ENCODE data around the gene GPATCH1. TPM values are rescaled to one million over a fixed set of nuclear protein-coding genes. Genes with fewer than 3 reads are reported as not detected.

The GPATCH1 gene
- total and polyA plus RNA-seq, 2 of the 8 experiments (the other 6 are each of a cell fraction or from before 2014, with no cell fraction given): 4.3 to 8.2 TPM

DNA sequence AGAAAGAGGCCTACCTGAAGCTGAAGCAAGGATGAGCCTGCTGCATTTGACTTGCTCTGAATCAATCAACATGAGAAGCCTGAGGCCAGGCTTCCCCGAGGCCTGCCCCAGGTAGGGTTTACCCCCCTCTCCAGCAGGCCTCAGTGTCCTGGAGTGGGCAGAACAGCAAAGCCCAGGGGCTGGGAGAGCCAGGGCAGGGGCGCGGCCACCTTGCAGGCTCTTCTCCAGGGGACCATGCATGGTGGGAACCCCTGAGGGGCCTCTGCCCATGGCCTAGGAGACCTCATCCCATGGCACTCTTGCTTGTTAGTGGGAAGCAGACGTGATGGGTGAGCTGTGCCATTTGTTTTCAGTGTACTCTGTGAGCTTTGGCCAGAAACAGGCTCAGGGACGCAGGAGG is 93.2 kb downstream of the GPATCH1 start:
- no peak overlapping the region for H2AK5ac ChIP-seq (ENCODE audit: low read depth, low read length)
- H3K4me2 ChIP-seq (ENCODE audit: insufficient read depth in 1 of 2, low read depth in 2 of 2, low read length in 2 of 2): no peak overlapping the region
- no peak overlapping the region for H3K18ac ChIP-seq (ENCODE audit: extremely low read depth, low read length)
- H3K9me3 ChIP-seq (ENCODE audit: insufficient read depth in 2 of 2, low read depth in 1 of 2, low read length in 1 of 2): no peaks in the 10 kb centered on the region
- no peak for DNase-seq (ENCODE audit: low read depth in 1 of 2, low spot score in 2 of 2)
- H3K4me1 ChIP-seq (replicated peaks in 1 of 4; ENCODE audit: control insufficient read depth in 3 of 4, insufficient read depth in 4 of 4, low read length in 3 of 4): peaks cover 0 to 3% (median under 1%) of the 10 kb centered on the region in 4 experiments; a peak in 3 of 7 replicates
- ChIA-PET POLR2A (ENCODE audit: partially characterized antibody) (interaction anchor here (0.9 to 1.2 kb wide), 2 partner anchors 10 to 128 kb away, joined by 3 read pairs; partner anchors contain the start of gene CEBPA), CTCF (ENCODE audit: partially characterized antibody) (interaction anchor here (0.8 to 4.9 kb wide), 7 partner anchors 10 to 48 kb away, joined by 3 to 18 read pairs (median 6); no protein-coding TSS in a partner anchor)
- 0 out of 4 replicates have a peak, but pooled peaks cover 0 to 3% of the 10 kb centered on the region in 2 experiments for H3K79me2 ChIP-seq (ENCODE audit: control insufficient read depth in 1 of 2, insufficient read depth in 2 of 2, low read length in 2 of 2)
- H2BK15ac ChIP-seq (ENCODE audit: low read length): no peak overlapping the region
- no peak overlapping the region for H2BK12ac ChIP-seq (ENCODE audit: low read depth, low read length)
- no peak overlapping the region for H3K14ac ChIP-seq (ENCODE audit: insufficient read length)
- no peak for FAIRE-seq
- peaks cover 0 to 2% (median 1%) of the 10 kb centered on the region in 4 experiments; a peak in 3 of 7 replicates for H3K27me3 ChIP-seq (replicated peaks in 1 of 4; ENCODE audit: control insufficient read depth in 3 of 4, extremely low read depth in 1 of 4, insufficient read depth in 3 of 4, low read length in 3 of 4)
- no peak overlapping the region for H3K4ac ChIP-seq (replicated peaks; ENCODE audit: insufficient read length, low read depth, low read length)
- no peak overlapping the region for H3K9ac ChIP-seq (replicated peaks in 1 of 4; ENCODE audit: extremely low read depth in 1 of 4, low read depth in 3 of 4, low read length in 3 of 4)
- no peak overlapping the region for H2BK120ac ChIP-seq (replicated peaks; ENCODE audit: low read depth, low read length)
- no peak overlapping the region for H4K91ac ChIP-seq (replicated peaks; ENCODE audit: insufficient read length, low read length)
- H3K23me2 ChIP-seq (ENCODE audit: low read depth, low read length): peaks cover 12% of the 10 kb centered on the region
- H2AFZ ChIP-seq (ENCODE audit: low read length): no peak overlapping the region
- H3K79me1 ChIP-seq (ENCODE audit: low read depth, low read length): peaks cover 3% of the 10 kb centered on the region; the same call in 1 of the 2 replicates
- WGBS, 2 experiments (ENCODE audit: extremely low coverage in 1 of 2, insufficient coverage in 1 of 2, insufficient read length in 1 of 2, insufficient replicate concordance in 2 of 2, low coverage in 1 of 2, low lambda C conversion rate in 2 of 2, missing lambda C conversion rate in 1 of 2): 88% methylated on average over 5 of the region's 5 CpGs; no CpG with 5 or more reads in 1 of the 2 experiments
- no peak overlapping the region for H3K4me3 ChIP-seq (ENCODE audit: extremely low read depth in 1 of 4, insufficient read depth in 2 of 4, low read depth in 3 of 4, low read length in 4 of 4)
- H2BK5ac ChIP-seq (ENCODE audit: low read depth, low read length): no peak overlapping the region
- no peak overlapping the region for H3K27ac ChIP-seq (ENCODE audit: low read depth, low read length)
- no peaks in the 10 kb centered on the region for H3K36me3 ChIP-seq (ENCODE audit: control insufficient read depth in 2 of 4, insufficient read depth in 4 of 4, low read length in 3 of 4)
- no peak overlapping the region for H3K23ac ChIP-seq (ENCODE audit: insufficient read length)
- H4K20me1 ChIP-seq (replicated peaks in 1 of 2; ENCODE audit: control insufficient read depth in 1 of 2, insufficient read depth in 2 of 2, low read length in 2 of 2): peaks cover 0 to 5% of the 10 kb centered on the region in 2 experiments
- no peak overlapping the region for H3K56ac ChIP-seq (replicated peaks; ENCODE audit: insufficient read length, low read depth, low read length)
- 0 out of 2 replicates have a peak overlapping the region, but pooled peaks have one; percentile 45 for H4K8ac ChIP-seq (ENCODE audit: extremely low read depth, insufficient read depth, low read length)
- no peak overlapping the region for H4K5ac ChIP-seq (ENCODE audit: insufficient read length, low read depth, low read length)
- H2BK20ac ChIP-seq (ENCODE audit: low read length): no peak overlapping the region
- TF ChIP-seq CREB1 (IDR thresholded peaks at IDR 0.05): no peak
- no peak for TF ChIP-seq SIX5 (IDR thresholded peaks at IDR 0.05; ENCODE audit: low read depth, low read length)
- TF ChIP-seq HDAC2 (IDR thresholded peaks at IDR 0.05; ENCODE audit: borderline replicate concordance in 1 of 2, low read depth in 2 of 2, low read length in 2 of 2): no peak
- no peak for TF ChIP-seq BRCA1 (IDR thresholded peaks at IDR 0.05; ENCODE audit: low read depth, low read length)
- TF ChIP-seq, protein P1, sequence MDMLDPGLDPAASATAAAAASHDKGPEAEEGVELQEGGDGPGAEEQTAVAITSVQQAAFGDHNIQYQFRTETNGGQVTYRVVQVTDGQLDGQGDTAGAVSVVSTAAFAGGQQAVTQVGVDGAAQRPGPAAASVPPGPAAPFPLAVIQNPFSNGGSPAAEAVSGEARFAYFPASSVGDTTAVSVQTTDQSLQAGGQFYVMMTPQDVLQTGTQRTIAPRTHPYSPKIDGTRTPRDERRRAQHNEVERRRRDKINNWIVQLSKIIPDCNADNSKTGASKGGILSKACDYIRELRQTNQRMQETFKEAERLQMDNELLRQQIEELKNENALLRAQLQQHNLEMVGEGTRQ (IDR thresholded peaks at IDR 0.05; ENCODE audit: low read length): no peak
- TF ChIP-seq CHD2 (IDR thresholded peaks at IDR 0.05; ENCODE audit: low read length): no peak
- no peak for TF ChIP-seq ASH2L (IDR thresholded peaks at IDR 0.05; ENCODE audit: low read length)
- no peak for TF ChIP-seq RFX5 (IDR thresholded peaks at IDR 0.05; ENCODE audit: borderline replicate concordance, low read depth, low read length)
- no peak for TF ChIP-seq FOSL1 (IDR thresholded peaks at IDR 0.05; ENCODE audit: insufficient read depth, low read depth, low read length)
- no peak for TF ChIP-seq YY1 (IDR thresholded peaks at IDR 0.05; ENCODE audit: low read depth, low read length)
- TF ChIP-seq PHF8 (conservative IDR thresholded peaks at IDR 0.05; ENCODE audit: low read depth, low read length): no peak
- TF ChIP-seq, protein P2, sequence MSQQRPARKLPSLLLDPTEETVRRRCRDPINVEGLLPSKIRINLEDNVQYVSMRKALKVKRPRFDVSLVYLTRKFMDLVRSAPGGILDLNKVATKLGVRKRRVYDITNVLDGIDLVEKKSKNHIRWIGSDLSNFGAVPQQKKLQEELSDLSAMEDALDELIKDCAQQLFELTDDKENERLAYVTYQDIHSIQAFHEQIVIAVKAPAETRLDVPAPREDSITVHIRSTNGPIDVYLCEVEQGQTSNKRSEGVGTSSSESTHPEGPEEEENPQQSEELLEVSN (IDR thresholded peaks at IDR 0.05): no peak
